Stimulated activated CD8-positive, alpha-beta memory T cell treated with anti-CD3 and anti-CD28 coated beads, Interleukin-15, amount 100 ng/mL, for 24 hours (primary cell): ENCODE results near the gene RHOU.

Source experiments
- DNase-seq: peaks from one replicate; pipeline ENCODE4 v3.0.0-alpha.2; 2020; ENCODE audit warnings: low read depth

The RHOU gene

GRCh38 chr1:228737601-228738041, 2.3 kb downstream of the RHOU start:
- no peak for DNase-seq

- no peak for DNase-seq
These were observed 4.5 kb downstream of the RHOU start for GRCh38 chr1:228739826-228740225.

- no peak for DNase-seq
These were observed 5.5 kb downstream of the RHOU start for GRCh38 chr1:228740543-228741317.

- no peak for DNase-seq
These were observed 7.1 kb downstream of the RHOU start for GRCh38 chr1:228742281-228742860.

GRCh38 chr1:228743405-228743804, 8.1 kb downstream of the RHOU start:
- no peak for DNase-seq

- no peak for DNase-seq
These were observed 9.1 kb downstream of the RHOU start for GRCh38 chr1:228744356-228744755.

- DNase-seq = no peak
These were observed 9.6 kb downstream of the RHOU start for GRCh38 chr1:228744918-228745317.

GRCh38 chr1:228745497-228745896, 10.2 kb downstream of the RHOU start:
- DNase-seq = no peak

- DNase-seq = no peak
These were observed 12.1 kb downstream of the RHOU start for GRCh38 chr1:228747301-228747935.

- no peak for DNase-seq
These were observed 12.8 kb downstream of the RHOU start for GRCh38 chr1:228748029-228748428.

- DNase-seq = no peak
These were observed 13.2 kb downstream of the RHOU start for GRCh38 chr1:228748431-228748830.

- no peak for DNase-seq
These were observed 14.5 kb downstream of the RHOU start for GRCh38 chr1:228749765-228750164.

GRCh38 chr1:228750915-228751314, 15.6 kb downstream of the RHOU start:
- no peak for DNase-seq

- DNase-seq = no peak
These were observed 16.2 kb downstream of the RHOU start for GRCh38 chr1:228751360-228752098.

- no peak for DNase-seq
These were observed 17.0 kb downstream of the RHOU start for GRCh38 chr1:228752258-228752657.

GRCh38 chr1:228752675-228753265, 17.5 kb downstream of the RHOU start:
- no peak for DNase-seq

GRCh38 chr1:228753287-228753686, 18.0 kb downstream of the RHOU start:
- DNase-seq = no peak

GRCh38 chr1:228753786-228754360, 18.6 kb downstream of the RHOU start:
- DNase-seq = no peak

GRCh38 chr1:228754646-228755268, 19.5 kb downstream of the RHOU start:
- no peak for DNase-seq

GRCh38 chr1:228755800-228756199, 20.5 kb downstream of the RHOU start:
- DNase-seq = no peak

- DNase-seq = no peak
These were observed 21.2 kb downstream of the RHOU start for GRCh38 chr1:228756457-228756856.
